GM18519 (cell line): Measurements from ENCODE around the gene ACBD4.

Source experiments
- ATAC-seq: cut with Tn5 transposase; IDR thresholded peaks from one replicate; pipeline ENCODE4 v1.9.1; 2021; ENCODE audit warnings: mild to moderate bottlenecking, moderate library complexity; ENCODE audit not compliant: unreplicated experiment, low FRiP score

ACBD4 gene

GRCh38 chr17:45149669-45150664, 14.5 kb downstream of the ACBD4 start:
- ATAC-seq: no peak

GRCh38 chr17:45150911-45151809, 15.7 kb downstream of the ACBD4 start:
- no peak for ATAC-seq

- no peak for ATAC-seq
These were observed 19.5 kb downstream of the ACBD4 start for GRCh38 chr17:45155029-45155428.

GRCh38 chr17:45155483-45155882, 20.0 kb downstream of the ACBD4 start:
- ATAC-seq: no peak

GRCh38 chr17:45156242-45156641, 20.8 kb downstream of the ACBD4 start:
- ATAC-seq: no peak

- ATAC-seq: no peak
These were observed 25.2 kb downstream of the ACBD4 start for GRCh38 chr17:45160447-45161287.

GRCh38 chr17:45161288-45162024, 26.0 kb downstream of the ACBD4 start, which contains the start of gene HEXIM2:
Gene HEXIM2 (plus strand): TSS chr17:45161875. CDS start chr17:45162794, 919 bp downstream.
- ATAC-seq: peak; percentile 85

- ATAC-seq: no peak
These were observed 26.7 kb downstream of the ACBD4 start for GRCh38 chr17:45162025-45162687.

- no peak for ATAC-seq
These were observed 29.3 kb downstream of the ACBD4 start for GRCh38 chr17:45164734-45165269.

- ATAC-seq: no peak
These were observed 33.7 kb downstream of the ACBD4 start for GRCh38 chr17:45168991-45169752.

- no peak for ATAC-seq
These were observed 34.9 kb downstream of the ACBD4 start for GRCh38 chr17:45170280-45170930.

- ATAC-seq: no peak
These were observed 35.4 kb downstream of the ACBD4 start for GRCh38 chr17:45170931-45171337.

GRCh38 chr17:45171338-45172231, 36.1 kb downstream of the ACBD4 start:
- no peak for ATAC-seq

GRCh38 chr17:45172232-45172540, 36.7 kb downstream of the ACBD4 start:
- no peak for ATAC-seq

GRCh38 chr17:45172541-45173286, 37.2 kb downstream of the ACBD4 start:
- ATAC-seq: no peak

- ATAC-seq: no peak
These were observed 40.2 kb downstream of the ACBD4 start for GRCh38 chr17:45175759-45176115.
